HepG2 (cell line): Measurements from ENCODE around the gene ANXA9. TPM values are rescaled to one million over a fixed set of nuclear protein-coding genes. Genes with fewer than 3 reads are reported as not detected.

Experiments
- CHCHD3 ChIP-seq: sonication (generic); formaldehyde crosslinking; IDR thresholded peaks from 2 replicates; pipeline ENCODE4 v1.8.0; 2022; ENCODE audit warnings: mild to moderate bottlenecking, missing genetic modification reagents, moderate library complexity
- CSRNP1 ChIP-seq: sonication (generic); formaldehyde crosslinking; IDR thresholded peaks from 2 replicates; pipeline ENCODE4 v1.8.1; 2023; ENCODE audit warnings: mild to moderate bottlenecking, missing genetic modification reagents
- GATA4 ChIP-seq: sonication (generic); IDR thresholded peaks from 2 replicates; pipeline ENCODE4 v1.6.1; 2016; ENCODE audit warnings: antibody characterized with exemption, low read depth, borderline replicate concordance
- GTF3A ChIP-seq: sonication (generic); formaldehyde crosslinking; conservative IDR thresholded peaks from 2 replicates; pipeline ENCODE4 v1.4.0; 2020; ENCODE audit warnings: mild to moderate bottlenecking, missing genetic modification reagents
- HES4 ChIP-seq: sonication (generic); formaldehyde crosslinking; IDR thresholded peaks from 2 replicates; pipeline ENCODE4 v1.9.0; 2021; ENCODE audit warnings: mild to moderate bottlenecking, missing genetic modification reagents, borderline replicate concordance
- HNRNPLL ChIP-seq: fragments of 200-400 bp; formaldehyde crosslinking; IDR thresholded peaks from 2 replicates; pipeline ENCODE4 v1.6.1; 2017; ENCODE audit warnings: mild to moderate bottlenecking, low read depth, low read length; ENCODE audit not compliant: poor library complexity, severe bottlenecking
- HOXA9 ChIP-seq: sonication (generic); formaldehyde crosslinking; IDR thresholded peaks from 2 replicates; pipeline ENCODE4 v1.8.1; 2022; ENCODE audit warnings: missing genetic modification reagents, mild to moderate bottlenecking, moderate library complexity, borderline replicate concordance
- MEIS1 ChIP-seq: sonication (generic); formaldehyde crosslinking; IDR thresholded peaks from 2 replicates; pipeline ENCODE4 v1.9.0; 2021; ENCODE audit warnings: mild to moderate bottlenecking, missing genetic modification reagents, moderate library complexity, borderline replicate concordance
- PBX3 ChIP-seq: sonication (generic); formaldehyde crosslinking; IDR thresholded peaks from 2 replicates; pipeline ENCODE4 v1.8.1; 2023; ENCODE audit warnings: missing genetic modification reagents, inconsistent platforms, borderline replicate concordance
- PHF5A ChIP-seq: IDR thresholded peaks from one replicate; pipeline ENCODE4 v1.6.1; 2018; ENCODE audit warnings: low read depth, missing genetic modification reagents; ENCODE audit not compliant: unreplicated experiment
- RNF2 ChIP-seq: fragments of 450-650 bp; conservative IDR thresholded peaks from 2 replicates; pipeline ENCODE4 v1.6.1; 2016; ENCODE audit warnings: low read depth
- SNRNP70 ChIP-seq: fragments of 200-400 bp; formaldehyde crosslinking; IDR thresholded peaks from 2 replicates; pipeline ENCODE4 v1.6.1; 2017; ENCODE audit warnings: mild to moderate bottlenecking, low read depth, low read length, moderate library complexity
- SSRP1 ChIP-seq: IDR thresholded peaks from 2 replicates; pipeline ENCODE4 v1.6.1; 2016; ENCODE audit warnings: control low read depth
- SYNCRIP ChIP-seq: fragments of 200-400 bp; formaldehyde crosslinking; IDR thresholded peaks from 2 replicates; pipeline ENCODE4 v1.6.1; 2018; ENCODE audit warnings: mild to moderate bottlenecking, low read depth, low read length; ENCODE audit not compliant: insufficient read depth
- TMF1 ChIP-seq: sonication (generic); formaldehyde crosslinking; IDR thresholded peaks from 2 replicates; pipeline ENCODE4 v1.8.1; 2022; ENCODE audit warnings: low read depth, missing genetic modification reagents
- ZFP91 ChIP-seq: sonication (generic); formaldehyde crosslinking; IDR thresholded peaks from 2 replicates; pipeline ENCODE4 v1.9.0; 2022; ENCODE audit warnings: missing genetic modification reagents, mild to moderate bottlenecking, borderline replicate concordance
- ZKSCAN5 ChIP-seq: sonication (generic); formaldehyde crosslinking; IDR thresholded peaks from 2 replicates; pipeline ENCODE4 v1.5.1; 2020; ENCODE audit warnings: mild to moderate bottlenecking, missing genetic modification reagents
- ZNF251 ChIP-seq: sonication (generic); formaldehyde crosslinking; IDR thresholded peaks from 2 replicates; pipeline ENCODE4 v1.9.0; 2021; ENCODE audit warnings: mild to moderate bottlenecking, missing genetic modification reagents
- ZNF275 ChIP-seq: sonication (generic); formaldehyde crosslinking; IDR thresholded peaks from 2 replicates; pipeline ENCODE4 v1.8.0; 2022; ENCODE audit warnings: missing genetic modification reagents, mild to moderate bottlenecking, inconsistent platforms, borderline replicate concordance
- ZNF552 ChIP-seq: sonication (generic); formaldehyde crosslinking; IDR thresholded peaks from 2 replicates; pipeline ENCODE4 v1.9.0; 2022; ENCODE audit warnings: missing genetic modification reagents, mild to moderate bottlenecking, borderline replicate concordance
- ZNF674 ChIP-seq: sonication (generic); formaldehyde crosslinking; IDR thresholded peaks from 2 replicates; pipeline ENCODE4 v1.5.0; 2020; ENCODE audit warnings: low read depth, mild to moderate bottlenecking, missing genetic modification reagents
- ZNF724P ChIP-seq: sonication (generic); formaldehyde crosslinking; IDR thresholded peaks from 2 replicates; pipeline ENCODE4 v1.8.0; 2022; ENCODE audit warnings: missing genetic modification reagents, borderline replicate concordance
- ZNF747 ChIP-seq: sonication (generic); formaldehyde crosslinking; IDR thresholded peaks from 2 replicates; pipeline ENCODE4 v1.8.1; 2023; ENCODE audit warnings: missing genetic modification reagents, mild to moderate bottlenecking, borderline replicate concordance
- ZNF761 ChIP-seq: sonication (generic); formaldehyde crosslinking; conservative IDR thresholded peaks from 2 replicates; pipeline ENCODE4 v1.4.0; 2020; ENCODE audit warnings: mild to moderate bottlenecking, missing genetic modification reagents
- polyA plus RNA-seq, 8 experiments: library from polyadenylated mRNA; depleted of rRNA in 3 of 8; stranded (reverse) in 7 of 8; unstranded in 1 of 8; fragments of >200 nt; fragmentation: Illumina TruSeq in 4 of 8; extraction: Trizol in 4 of 8; gene quantifications; 2 replicates each; pipeline versions ENCODE4 v1.2.1 to v1.2.3, GENCODE V29; 2011 to 2016; ENCODE audit warnings: low read depth in 4 of 8, missing spikeins in 1 of 8, mixed read lengths in 1 of 8; ENCODE audit not compliant: insufficient read depth in 1 of 8
- total RNA-seq, 5 experiments: library from RNA; depleted of rRNA; stranded (reverse); fragments of >200 nt; fragmentation: Illumina TruSeq; extraction: Trizol; gene quantifications; 2 replicates each; pipeline ENCODE4 v1.2.3, GENCODE V29; 2016; ENCODE audit warnings: low read depth in 1 of 5

The ANXA9 gene
- total and polyA plus RNA-seq, 2 of the 13 experiments (the other 11 are each of a cell fraction or from before 2014, with no cell fraction given), result 13.3 to 23.9 TPM

- no peak; the same call in 1 of the 2 replicates for TF ChIP-seq ZNF275 (CRISPR knock-in tag)
- no peak for TF ChIP-seq ZNF674 (CRISPR knock-in tag)
- no peak for TF ChIP-seq HOXA9 (CRISPR knock-in tag)
- no peak for TF ChIP-seq ZNF251 (CRISPR knock-in tag)
- TF ChIP-seq ZNF761 (CRISPR knock-in tag), result peak; percentile 36; the same call in 1 of the 2 replicates
- no peak for TF ChIP-seq ZNF552
- TF ChIP-seq SSRP1 (CRISPR knock-in tag), result no peak
- no peak for TF ChIP-seq SNRNP70
- TF ChIP-seq SYNCRIP, result no peak
- peak; percentile 66; the same call in 1 of the 2 replicates for TF ChIP-seq GATA4
- TF ChIP-seq PHF5A (CRISPR knock-in tag), result no peak
- no peak; the same call in 1 of the 2 replicates for TF ChIP-seq GTF3A (CRISPR knock-in tag)
- TF ChIP-seq TMF1 (CRISPR knock-in tag), result no peak
- TF ChIP-seq ZNF724P (CRISPR knock-in tag), result 0 out of 2 replicates have a peak, but pooled peaks have one; percentile 35
- TF ChIP-seq ZFP91, result peak; percentile 72
- TF ChIP-seq ZNF747 (CRISPR knock-in tag), result peak; percentile 91; the same call in 1 of the 2 replicates
- TF ChIP-seq RNF2, result no peak
- no peak for TF ChIP-seq PBX3
- 0 out of 2 replicates have a peak, but pooled peaks have one; percentile 14 for TF ChIP-seq HES4 (CRISPR knock-in tag)
- peak; percentile 72 for TF ChIP-seq CSRNP1 (CRISPR knock-in tag)
- TF ChIP-seq CHCHD3 (CRISPR knock-in tag), result no peak
- no peak for TF ChIP-seq ZKSCAN5
- no peak for TF ChIP-seq HNRNPLL
- TF ChIP-seq MEIS1 (CRISPR knock-in tag), result peak; percentile 98
These were observed 11.1 kb upstream of the ANXA9 start (continued) for GRCh38 chr1:150970808-150971582.
